ENCODE results near the gene TENM4. TPM values are rescaled to one million over a fixed set of nuclear protein-coding genes. Genes with fewer than 3 reads are reported as not detected.

The TENM4 gene
- total and polyA plus RNA-seq, 2 of the 8 experiments (the other 6 are each of a cell fraction or from before 2014, with no cell fraction given) = 3.5 to 7.2 TPM

- Histone ChIP-seq H4K5ac (ENCODE audit: insufficient read length, low read depth, low read length) (no peak overlapping the region), H2BK5ac (ENCODE audit: low read depth, low read length) (no peak overlapping the region), H3K27ac (ENCODE audit: low read depth, low read length) (no peak overlapping the region), H3K14ac (ENCODE audit: insufficient read length) (no peak overlapping the region), H3K56ac (replicated peaks; ENCODE audit: insufficient read length, low read depth, low read length) (no peak overlapping the region), H2AK5ac (ENCODE audit: low read depth, low read length) (no peak overlapping the region), H4K91ac (replicated peaks; ENCODE audit: insufficient read length, low read length) (no peak overlapping the region), H4K20me1 (replicated peaks in 1 of 2; ENCODE audit: control insufficient read depth in 1 of 2, insufficient read depth in 2 of 2, low read length in 2 of 2) (peaks cover 0 to 2% of the 10 kb centered on the region in 2 experiments), H3K23me2 (ENCODE audit: low read depth, low read length) (no peaks in the 10 kb centered on the region), H3K36me3 (ENCODE audit: control insufficient read depth in 2 of 4, insufficient read depth in 4 of 4, low read length in 3 of 4) (no peaks in the 10 kb centered on the region), H3K23ac (ENCODE audit: insufficient read length) (no peak overlapping the region), H3K4ac (replicated peaks; ENCODE audit: insufficient read length, low read depth, low read length) (no peak overlapping the region), H2BK20ac (ENCODE audit: low read length) (no peak overlapping the region), H4K8ac (ENCODE audit: extremely low read depth, insufficient read depth, low read length) (no peak overlapping the region), H3K79me2 (ENCODE audit: control insufficient read depth in 1 of 2, insufficient read depth in 2 of 2, low read length in 2 of 2) (no peaks in the 10 kb centered on the region), H3K79me1 (ENCODE audit: low read depth, low read length) (no peaks in the 10 kb centered on the region), H3K4me1 (replicated peaks in 1 of 4; ENCODE audit: control insufficient read depth in 3 of 4, insufficient read depth in 4 of 4, low read length in 3 of 4) (no peaks in the 10 kb centered on the region), H3K4me3 (ENCODE audit: extremely low read depth in 1 of 4, insufficient read depth in 2 of 4, low read depth in 3 of 4, low read length in 4 of 4) (no peak overlapping the region), H3K9me3 (ENCODE audit: insufficient read depth in 2 of 2, low read depth in 1 of 2, low read length in 1 of 2) (no peaks in the 10 kb centered on the region), H2BK12ac (ENCODE audit: low read depth, low read length) (no peak overlapping the region), H2AFZ (ENCODE audit: low read length) (no peak overlapping the region), H3K18ac (ENCODE audit: extremely low read depth, low read length) (no peak overlapping the region), H3K27me3 (replicated peaks in 1 of 4; ENCODE audit: control insufficient read depth in 3 of 4, extremely low read depth in 1 of 4, insufficient read depth in 3 of 4, low read length in 3 of 4) (no peaks in the 10 kb centered on the region), H2BK15ac (ENCODE audit: low read length) (no peak overlapping the region), H3K4me2 (ENCODE audit: insufficient read depth in 1 of 2, low read depth in 2 of 2, low read length in 2 of 2) (no peak overlapping the region), H3K9ac (replicated peaks in 1 of 4; ENCODE audit: extremely low read depth in 1 of 4, low read depth in 3 of 4, low read length in 3 of 4) (no peak overlapping the region), H2BK120ac (replicated peaks; ENCODE audit: low read depth, low read length) (no peak overlapping the region)
- ChIA-PET POLR2A (ENCODE audit: partially characterized antibody) (no interaction called here), CTCF (ENCODE audit: partially characterized antibody) (interaction anchor here (1.3 to 14.2 kb wide), 3 partner anchors 12 to 241 kb away, joined by 3 to 314 read pairs (median 48); no protein-coding TSS in a partner anchor)
- DNase-seq (ENCODE audit: low read depth in 1 of 2, low spot score in 2 of 2) (no peak), FAIRE-seq (no peak)
- TF ChIP-seq BACH1 (IDR thresholded peaks at IDR 0.05; ENCODE audit: low read length) (no peak), NRF1 (IDR thresholded peaks at IDR 0.05; ENCODE audit: low read depth, low read length) (no peak), EZH2 (IDR thresholded peaks at IDR 0.05; ENCODE audit: low read depth, low read length, severe bottlenecking) (no peak), RXRA (IDR thresholded peaks at IDR 0.05; ENCODE audit: insufficient read depth, low read depth, low read length) (no peak), NANOG (IDR thresholded peaks at IDR 0.05; ENCODE audit: insufficient read depth, low read depth, low read length, poor library complexity, severe bottlenecking) (no peak), TBP (IDR thresholded peaks at IDR 0.05; ENCODE audit: low read depth, low read length) (no peak)
Measured at GRCh38 chr11:78720281-78720989, 720.4 kb downstream of the TENM4 start.
